ENCODE measurements around the gene HTR1B. TPM values are rescaled to one million over a fixed set of nuclear protein-coding genes. Genes with fewer than 3 reads are reported as not detected.

The HTR1B gene
- total RNA-seq, 1 donor from 2014 or later, result 1.2 TPM

DNA sequence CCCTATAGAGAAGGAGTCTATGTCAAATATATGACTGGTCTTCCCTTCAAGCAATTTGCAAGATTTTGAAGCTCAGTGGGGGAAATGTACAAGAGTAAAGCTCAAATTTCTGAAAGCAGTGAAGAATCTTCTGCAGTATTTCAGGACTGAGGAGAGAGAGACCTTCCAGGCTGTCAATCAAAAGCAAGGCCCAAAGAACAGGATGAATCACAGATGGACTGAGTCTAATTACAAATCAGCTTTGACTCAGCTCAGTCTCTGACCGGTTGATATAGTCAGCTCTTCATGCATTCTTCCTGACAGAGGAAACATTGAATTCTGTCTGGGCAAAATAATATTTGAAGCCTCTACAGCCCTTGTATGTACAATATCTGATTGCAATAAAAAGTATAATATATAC lies 7.7 kb upstream of the HTR1B start:
- no peaks in the 10 kb centered on the region for H3K79me2 ChIP-seq (ENCODE audit: insufficient read depth, low read length)
- no peak overlapping the region for H3K9ac ChIP-seq (ENCODE audit: low read length)
- TF ChIP-seq, protein P1, sequence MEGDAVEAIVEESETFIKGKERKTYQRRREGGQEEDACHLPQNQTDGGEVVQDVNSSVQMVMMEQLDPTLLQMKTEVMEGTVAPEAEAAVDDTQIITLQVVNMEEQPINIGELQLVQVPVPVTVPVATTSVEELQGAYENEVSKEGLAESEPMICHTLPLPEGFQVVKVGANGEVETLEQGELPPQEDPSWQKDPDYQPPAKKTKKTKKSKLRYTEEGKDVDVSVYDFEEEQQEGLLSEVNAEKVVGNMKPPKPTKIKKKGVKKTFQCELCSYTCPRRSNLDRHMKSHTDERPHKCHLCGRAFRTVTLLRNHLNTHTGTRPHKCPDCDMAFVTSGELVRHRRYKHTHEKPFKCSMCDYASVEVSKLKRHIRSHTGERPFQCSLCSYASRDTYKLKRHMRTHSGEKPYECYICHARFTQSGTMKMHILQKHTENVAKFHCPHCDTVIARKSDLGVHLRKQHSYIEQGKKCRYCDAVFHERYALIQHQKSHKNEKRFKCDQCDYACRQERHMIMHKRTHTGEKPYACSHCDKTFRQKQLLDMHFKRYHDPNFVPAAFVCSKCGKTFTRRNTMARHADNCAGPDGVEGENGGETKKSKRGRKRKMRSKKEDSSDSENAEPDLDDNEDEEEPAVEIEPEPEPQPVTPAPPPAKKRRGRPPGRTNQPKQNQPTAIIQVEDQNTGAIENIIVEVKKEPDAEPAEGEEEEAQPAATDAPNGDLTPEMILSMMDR (IDR thresholded peaks at IDR 0.05; ENCODE audit: insufficient read depth, low read depth, low read length), result no peak
- no peak for TF ChIP-seq EZH2 (IDR thresholded peaks at IDR 0.05; ENCODE audit: insufficient read depth, low read length)
- H3K4me1 ChIP-seq (ENCODE audit: insufficient read depth, low read length), result peaks cover 9% of the 10 kb centered on the region
- H3K27me3 Mint-ChIP-seq (ENCODE audit: low read depth, unreplicated experiment), result peaks cover 8% of the 10 kb centered on the region
- H2AFZ ChIP-seq (ENCODE audit: low read depth, low read length), result no peak overlapping the region
- no peaks in the 10 kb centered on the region for H3K9me3 Mint-ChIP-seq (ENCODE audit: unreplicated experiment)
- H3K27me3 ChIP-seq (ENCODE audit: insufficient read depth, low read length), result no peaks in the 10 kb centered on the region
- no peak overlapping the region for H3K4me2 ChIP-seq (ENCODE audit: low read length)
- no peak overlapping the region for H3K27ac ChIP-seq (ENCODE audit: low read depth, low read length)
- H3K4me3 Mint-ChIP-seq (ENCODE audit: unreplicated experiment), result no peak overlapping the region
- peak; percentile 14 for DNase-seq (ENCODE audit: low read depth)
- H4K20me1 ChIP-seq (ENCODE audit: insufficient read depth, low read length), result no peaks in the 10 kb centered on the region
- H3K27ac Mint-ChIP-seq (ENCODE audit: unreplicated experiment), result no peak overlapping the region
- no peak overlapping the region for H3K4me3 ChIP-seq (ENCODE audit: insufficient read depth, low read depth, low read length)
- no peaks in the 10 kb centered on the region for H3K36me3 Mint-ChIP-seq (ENCODE audit: low read depth, unreplicated experiment)
- no peaks in the 10 kb centered on the region for H3K36me3 ChIP-seq (ENCODE audit: insufficient read depth, low read length)
- peaks cover 9% of the 10 kb centered on the region for H3K4me1 Mint-ChIP-seq (ENCODE audit: low read depth, unreplicated experiment)
- FAIRE-seq, result no peak
- no peaks in the 10 kb centered on the region for H3K9me3 ChIP-seq (ENCODE audit: insufficient read depth, low read depth, low read length)

DNA sequence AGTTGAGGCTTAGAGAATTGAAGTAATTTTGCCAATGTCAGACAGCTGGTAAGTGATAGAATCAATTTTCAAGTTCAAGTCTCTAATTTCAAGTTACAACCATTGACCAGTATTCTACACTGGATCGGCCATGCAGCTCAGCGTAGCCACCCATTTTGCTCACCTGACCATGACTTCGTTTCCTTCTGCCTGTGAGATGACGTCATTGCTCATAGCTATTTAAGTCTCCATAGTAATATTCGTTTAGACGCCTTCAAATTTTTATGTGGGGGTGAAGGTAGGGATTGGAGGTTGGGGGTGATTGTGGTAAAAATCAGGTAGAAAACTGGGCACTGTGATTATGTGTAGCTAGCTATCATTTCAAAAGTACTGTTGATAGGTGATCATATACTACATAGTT lies 5.6 kb upstream of the HTR1B start:
- H3K4me2 ChIP-seq (ENCODE audit: low read length), result no peak overlapping the region
- no peak for FAIRE-seq

More for the DNA sequence above, 5.6 kb upstream of the HTR1B start:
- H3K4me3 ChIP-seq (ENCODE audit: insufficient read depth, low read depth, low read length), result no peak overlapping the region
- no peaks in the 10 kb centered on the region for H3K79me2 ChIP-seq (ENCODE audit: insufficient read depth, low read length)
- H3K27me3 Mint-ChIP-seq (ENCODE audit: low read depth, unreplicated experiment), result peaks cover 20% of the 10 kb centered on the region
- H3K36me3 ChIP-seq (ENCODE audit: insufficient read depth, low read length), result no peaks in the 10 kb centered on the region
- no peaks in the 10 kb centered on the region for H3K36me3 Mint-ChIP-seq (ENCODE audit: low read depth, unreplicated experiment)
- H3K9me3 Mint-ChIP-seq (ENCODE audit: unreplicated experiment), result no peaks in the 10 kb centered on the region
- no peak overlapping the region for H3K27ac Mint-ChIP-seq (ENCODE audit: unreplicated experiment)
- no peaks in the 10 kb centered on the region for H3K9me3 ChIP-seq (ENCODE audit: insufficient read depth, low read depth, low read length)
- peaks cover 17% of the 10 kb centered on the region for H3K4me1 Mint-ChIP-seq (ENCODE audit: low read depth, unreplicated experiment)
- H2AFZ ChIP-seq (ENCODE audit: low read depth, low read length), result no peak overlapping the region
- no peak overlapping the region for H3K4me3 Mint-ChIP-seq (ENCODE audit: unreplicated experiment)
- H3K27me3 ChIP-seq (ENCODE audit: insufficient read depth, low read length), result no peaks in the 10 kb centered on the region
- TF ChIP-seq EZH2 (IDR thresholded peaks at IDR 0.05; ENCODE audit: insufficient read depth, low read length), result no peak
- TF ChIP-seq, protein P1 (IDR thresholded peaks at IDR 0.05; ENCODE audit: insufficient read depth, low read depth, low read length), result no peak
- peaks cover 15% of the 10 kb centered on the region for H3K4me1 ChIP-seq (ENCODE audit: insufficient read depth, low read length)
- no peak for DNase-seq (ENCODE audit: low read depth)
- no peaks in the 10 kb centered on the region for H4K20me1 ChIP-seq (ENCODE audit: insufficient read depth, low read length)
- no peak overlapping the region for H3K27ac ChIP-seq (ENCODE audit: low read depth, low read length)
- no peak overlapping the region for H3K9ac ChIP-seq (ENCODE audit: low read length)
